NCI-H2081 (cell line): Measurements from ENCODE around the gene TNFRSF14.
"Not testable (repeated sequence)": the region's sequence is repeated elsewhere in the genome, so short reads cannot be mapped to it uniquely, and the experiment has no call there.

Source experiments
- DNase-seq, 2 experiments: peaks; one replicate each; lab custom pipeline; 2025; lab: John Stamatoyannopoulos, UW

The TNFRSF14 gene

DNA sequence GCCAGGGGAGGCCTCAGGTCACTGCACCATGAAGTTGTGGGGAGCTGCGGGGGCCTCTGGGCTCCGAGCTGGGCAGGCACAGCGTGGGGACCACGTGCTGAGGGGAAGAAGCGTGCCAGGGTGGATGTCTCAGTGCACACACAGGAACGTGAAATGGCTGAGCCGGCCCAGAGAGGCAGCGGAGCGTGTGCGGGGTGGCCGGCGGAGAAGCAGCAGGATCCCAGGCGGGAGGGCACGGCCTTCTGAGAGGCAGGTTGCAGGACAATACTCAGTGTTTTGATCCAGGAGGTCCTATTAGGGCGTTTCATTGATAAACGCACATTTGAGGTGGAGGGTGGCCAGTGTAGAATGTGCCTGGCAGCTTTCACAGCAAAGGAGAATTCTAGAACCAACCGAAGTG lies 12.9 kb downstream of the TNFRSF14 start:
- no peak for DNase-seq

DNA sequence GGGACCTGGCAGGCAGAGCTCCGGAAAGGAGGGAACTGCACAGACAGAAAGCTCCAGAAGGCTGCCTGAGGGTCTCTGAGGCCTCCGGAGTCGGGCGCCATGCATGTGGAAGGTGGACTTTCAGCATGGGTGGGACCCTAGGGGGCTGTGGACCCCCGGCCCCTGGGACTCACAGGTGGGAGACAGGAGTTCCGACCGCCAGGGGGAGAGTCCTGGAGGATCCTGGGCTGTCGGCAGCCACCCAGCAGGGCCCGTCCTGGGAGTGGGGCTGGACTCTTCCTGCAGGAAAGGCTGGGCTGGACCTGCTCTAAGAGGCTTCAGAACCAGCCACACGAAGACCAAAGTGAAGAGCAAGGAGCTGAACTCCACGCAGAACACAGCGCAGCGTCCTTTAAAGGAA lies 13.5 kb downstream of the TNFRSF14 start:
- not testable (repeated sequence) for DNase-seq

DNA sequence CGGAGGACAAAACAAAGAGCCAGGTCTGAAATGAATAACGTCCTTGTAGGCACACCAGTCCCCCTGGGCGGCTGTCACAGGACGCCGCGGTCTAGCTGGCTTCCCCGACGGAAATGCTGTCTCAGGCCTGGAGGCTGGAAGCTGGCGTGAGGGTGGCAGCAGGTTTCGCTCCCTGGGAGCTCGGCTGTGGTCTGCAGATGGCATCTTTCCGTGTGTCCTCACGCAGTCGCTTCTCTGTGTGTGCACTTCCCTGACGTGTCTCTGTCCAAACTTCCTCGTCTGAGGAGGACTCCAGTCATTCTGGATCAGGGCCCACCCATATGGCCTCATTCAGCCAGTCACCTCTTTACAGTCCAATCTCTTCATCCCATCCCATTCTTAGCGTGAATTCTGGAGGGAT lies 14.2 kb downstream of the TNFRSF14 start:
- no peak for DNase-seq

DNA sequence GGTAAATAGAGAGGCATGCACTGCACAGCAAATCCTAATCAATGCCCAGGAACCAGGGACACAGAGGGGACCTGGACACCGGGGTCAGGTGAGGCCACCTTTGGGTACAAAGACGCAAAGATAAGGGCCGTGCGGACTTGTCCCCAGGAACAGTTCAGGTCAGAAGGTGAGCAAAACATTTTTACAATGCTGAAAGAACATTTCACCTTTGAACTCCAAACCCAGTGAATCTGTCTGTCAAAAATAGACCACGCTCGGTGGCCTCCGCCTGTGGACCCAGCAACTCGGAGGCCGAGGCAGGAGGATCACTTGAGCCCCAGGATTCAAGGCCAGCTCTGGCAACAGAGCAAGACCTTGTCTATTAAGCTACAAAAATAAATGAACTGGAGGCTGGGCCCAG lies 15.2 kb downstream of the TNFRSF14 start:
- DNase-seq = no peak

DNA sequence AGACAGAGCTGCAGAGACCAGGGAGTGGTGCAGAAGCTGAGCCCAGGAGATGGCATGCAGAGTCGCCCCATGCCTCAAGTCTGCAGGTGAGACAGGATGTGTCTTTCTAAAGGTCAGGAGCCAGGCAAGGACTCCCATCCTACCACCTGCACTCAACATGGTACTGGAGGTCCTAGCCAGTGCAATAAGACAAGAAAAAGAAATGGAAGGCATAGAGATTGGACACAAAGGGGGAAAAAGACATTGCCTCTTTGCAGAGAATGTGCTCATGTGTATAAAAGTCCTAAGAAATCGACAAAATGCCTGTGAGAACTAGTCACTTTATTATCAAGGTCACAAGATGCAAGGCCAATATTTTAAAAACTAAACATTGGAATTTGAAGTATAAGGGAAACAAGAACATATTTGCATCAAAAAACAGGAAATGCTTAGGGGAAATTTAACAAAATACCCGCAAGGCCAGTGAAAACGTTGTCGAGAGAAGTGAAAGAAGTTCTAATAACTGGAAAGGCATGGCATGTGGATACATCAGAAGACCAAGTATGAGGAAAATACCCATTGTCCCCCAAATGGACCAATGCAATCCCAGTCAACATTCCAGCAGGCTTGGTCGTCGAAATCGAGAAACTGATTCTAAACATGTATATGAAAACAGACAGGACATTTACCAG lies 17.2 kb downstream of the TNFRSF14 start:
- DNase-seq = no peak

DNA sequence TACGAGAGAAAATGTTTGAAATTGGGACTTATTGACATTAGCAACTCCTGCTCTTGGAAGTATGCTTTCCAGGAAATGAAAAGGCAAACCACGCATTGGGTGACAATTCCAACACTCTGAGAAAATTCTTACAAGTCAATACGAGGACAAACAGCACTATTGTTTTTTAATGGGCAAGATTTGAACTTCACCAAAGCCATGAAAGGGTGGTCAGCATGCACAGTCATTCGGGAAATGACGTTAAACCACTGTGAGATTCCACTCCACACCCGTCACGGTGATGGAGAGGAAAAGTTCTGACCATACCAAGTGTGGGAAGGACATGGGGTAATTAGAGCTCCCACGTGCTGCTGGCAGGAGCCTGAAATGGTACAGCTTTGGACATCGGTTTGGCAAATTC lies 18.2 kb downstream of the TNFRSF14 start:
- no peak for DNase-seq

DNA sequence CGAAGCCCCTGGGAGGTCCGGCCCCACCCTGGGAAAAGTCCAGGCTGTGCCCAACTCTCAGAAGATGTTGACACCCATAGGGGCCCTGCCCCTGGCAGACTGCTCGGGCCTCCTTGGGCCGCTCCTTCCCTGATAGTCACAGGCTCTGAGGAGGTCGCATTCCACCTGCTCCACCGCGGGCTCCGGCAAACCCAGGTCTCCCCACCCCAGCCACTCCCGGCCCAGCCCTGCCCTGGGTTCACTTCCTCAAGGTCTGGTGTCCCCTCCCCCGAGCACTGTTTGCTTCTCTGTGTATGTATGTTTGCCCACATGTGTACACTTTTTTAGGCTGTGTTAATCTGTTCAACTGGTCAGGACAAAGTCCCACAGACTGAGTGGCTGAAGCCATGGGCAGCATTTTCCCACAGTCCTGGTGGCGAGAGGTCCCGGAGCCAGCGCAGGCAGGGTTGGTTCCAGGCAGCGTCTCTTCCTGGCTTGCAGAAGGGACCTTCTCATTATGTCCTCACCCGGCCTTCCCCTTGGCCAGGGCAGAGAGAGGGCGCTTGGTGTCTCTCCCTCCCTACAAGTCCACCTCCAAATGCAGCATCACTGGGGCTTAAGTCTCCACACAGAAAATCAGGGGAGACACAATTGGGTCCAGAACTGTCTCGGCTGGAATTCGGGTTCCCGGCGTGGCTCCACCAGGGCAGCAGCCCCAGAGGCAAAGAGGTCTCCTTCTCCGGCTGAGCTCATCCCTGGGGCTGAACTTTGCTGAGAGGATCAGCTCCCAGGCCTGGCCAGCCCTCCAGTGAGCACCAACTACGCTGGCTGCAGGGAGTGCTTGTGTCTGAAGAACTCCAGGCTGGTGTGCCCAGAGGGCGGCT lies 19.9 kb downstream of the TNFRSF14 start:
- no peak for DNase-seq

DNA sequence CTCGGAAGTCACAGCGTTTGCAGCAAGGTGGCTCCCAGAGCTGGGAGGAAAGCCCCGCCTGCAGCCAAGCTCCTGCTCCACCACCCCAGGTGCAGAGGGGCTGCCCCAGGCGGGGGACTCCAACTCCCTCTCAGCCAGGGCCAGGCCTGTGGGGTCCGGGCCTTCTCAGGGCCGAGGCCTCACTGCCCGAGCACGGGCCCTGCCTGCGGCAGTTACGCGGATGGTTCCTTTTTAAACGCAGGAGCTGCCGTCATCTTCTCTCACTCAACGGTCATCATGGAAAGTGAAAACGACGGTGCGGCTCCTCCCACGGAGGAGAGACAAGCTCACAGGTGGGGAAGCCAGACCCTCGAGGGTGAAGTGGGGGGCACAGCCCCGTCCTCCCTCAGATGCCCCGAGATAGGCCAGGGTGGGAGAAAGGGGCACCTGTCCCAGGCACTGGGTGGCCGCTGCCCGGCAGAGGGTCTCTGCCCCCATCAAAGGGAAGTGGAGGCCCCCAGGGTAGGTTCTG lies 21.4 kb downstream of the TNFRSF14 start:
- not testable (repeated sequence) for DNase-seq

DNA sequence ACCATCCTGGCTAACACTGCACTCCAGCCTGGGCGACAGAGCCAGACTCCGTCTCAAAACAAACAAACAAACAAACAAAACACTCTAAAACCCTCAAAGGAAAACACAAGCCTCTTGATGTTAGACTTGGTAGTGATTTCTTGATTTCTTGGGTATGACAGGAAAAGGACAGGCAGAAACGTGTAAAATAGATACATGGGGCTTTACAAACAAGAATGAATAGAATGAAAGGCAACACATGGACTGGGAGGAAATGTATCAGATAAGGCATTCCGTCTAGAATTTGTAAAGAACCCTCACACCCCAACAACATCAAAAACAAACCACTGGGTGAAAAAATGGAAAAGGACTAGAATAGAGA lies 22.6 kb downstream of the TNFRSF14 start:
- no peak for DNase-seq

DNA sequence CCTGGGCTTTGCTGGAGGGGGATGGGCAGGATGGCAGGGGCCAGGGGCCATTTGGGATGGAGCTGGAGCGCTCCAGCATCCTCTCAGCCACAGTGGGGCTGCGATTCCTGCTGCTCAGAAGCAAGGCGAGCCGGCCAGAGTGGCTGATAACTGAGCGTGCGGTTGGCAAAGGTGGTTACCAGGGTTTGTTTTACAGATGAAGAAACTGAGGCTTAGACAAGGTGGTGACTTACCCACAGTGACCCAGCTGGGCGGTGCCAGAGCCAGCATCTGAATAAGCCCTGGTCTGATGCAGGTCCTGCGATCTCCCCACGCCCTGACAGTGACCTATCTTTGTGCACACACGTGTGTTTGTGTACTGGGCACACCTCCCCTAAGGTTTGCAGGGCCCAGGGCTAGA lies 24.5 kb downstream of the TNFRSF14 start:
- DNase-seq = no peak

DNA sequence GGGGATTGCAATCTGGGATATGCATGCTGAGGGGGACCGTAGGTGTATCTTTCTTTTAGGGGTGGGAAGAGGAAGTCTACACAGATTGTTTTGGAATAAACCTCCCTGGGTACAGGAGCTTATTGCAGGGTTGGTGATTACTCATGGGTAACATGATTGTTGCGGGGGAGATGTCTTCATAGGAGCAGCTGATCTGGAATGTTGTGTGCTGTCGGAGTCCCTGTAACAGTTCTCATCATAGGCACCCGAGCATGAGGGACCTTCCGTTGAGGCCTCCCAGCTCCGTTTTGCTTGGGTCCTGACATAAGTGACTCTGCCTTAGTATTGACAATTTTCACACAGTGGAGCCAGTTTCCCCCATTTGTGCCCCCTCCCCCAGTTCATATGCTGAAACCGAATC lies 26.2 kb downstream of the TNFRSF14 start:
- no peak for DNase-seq

DNA sequence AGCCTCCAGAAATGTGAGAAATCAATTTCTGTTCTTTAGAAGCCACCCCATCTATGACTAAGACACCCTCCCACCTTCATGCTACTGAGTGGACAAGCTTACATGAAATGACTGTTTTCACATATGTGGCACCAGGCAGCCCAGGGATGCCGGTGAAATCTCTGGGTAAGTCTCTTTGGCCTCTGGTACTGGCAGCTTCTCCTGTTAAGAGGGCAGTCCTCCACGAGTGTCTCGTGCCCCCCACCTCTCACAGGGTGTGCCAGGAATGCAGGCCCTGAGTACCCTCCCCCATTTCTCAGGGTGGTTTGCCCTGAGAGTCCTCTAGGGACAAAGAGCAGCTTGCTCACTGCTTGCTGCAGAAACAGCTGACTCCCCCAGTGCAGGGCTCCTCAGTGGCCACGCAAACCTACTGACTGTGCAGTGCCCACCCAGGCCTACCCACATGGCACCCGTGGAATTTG lies 27.2 kb downstream of the TNFRSF14 start:
- DNase-seq = no peak

DNA sequence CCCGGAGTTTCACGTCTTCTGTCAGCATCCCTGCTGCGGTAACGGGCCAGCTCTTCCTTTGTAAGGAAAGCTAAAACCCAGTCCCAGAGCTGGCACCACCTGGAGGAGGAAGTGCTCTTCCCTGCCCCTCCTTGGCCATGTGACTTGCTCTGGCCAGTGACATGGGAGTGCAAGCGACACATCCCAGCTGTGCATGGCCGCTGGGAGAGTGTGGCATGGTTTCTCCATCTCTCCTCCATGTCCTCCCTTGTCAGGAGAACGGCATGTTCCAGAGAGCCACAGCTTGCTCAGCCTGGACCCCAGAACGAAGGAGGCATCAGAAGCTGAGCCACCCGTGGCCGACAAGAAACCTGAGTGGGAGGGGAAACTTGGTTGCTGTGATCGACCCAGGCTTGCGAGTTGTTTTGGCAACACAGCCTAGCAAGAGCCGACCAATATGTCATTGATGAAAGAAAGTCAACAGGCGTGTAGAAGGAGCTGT lies 27.7 kb downstream of the TNFRSF14 start:
- peak; percentile 41 to 54 for DNase-seq

DNA sequence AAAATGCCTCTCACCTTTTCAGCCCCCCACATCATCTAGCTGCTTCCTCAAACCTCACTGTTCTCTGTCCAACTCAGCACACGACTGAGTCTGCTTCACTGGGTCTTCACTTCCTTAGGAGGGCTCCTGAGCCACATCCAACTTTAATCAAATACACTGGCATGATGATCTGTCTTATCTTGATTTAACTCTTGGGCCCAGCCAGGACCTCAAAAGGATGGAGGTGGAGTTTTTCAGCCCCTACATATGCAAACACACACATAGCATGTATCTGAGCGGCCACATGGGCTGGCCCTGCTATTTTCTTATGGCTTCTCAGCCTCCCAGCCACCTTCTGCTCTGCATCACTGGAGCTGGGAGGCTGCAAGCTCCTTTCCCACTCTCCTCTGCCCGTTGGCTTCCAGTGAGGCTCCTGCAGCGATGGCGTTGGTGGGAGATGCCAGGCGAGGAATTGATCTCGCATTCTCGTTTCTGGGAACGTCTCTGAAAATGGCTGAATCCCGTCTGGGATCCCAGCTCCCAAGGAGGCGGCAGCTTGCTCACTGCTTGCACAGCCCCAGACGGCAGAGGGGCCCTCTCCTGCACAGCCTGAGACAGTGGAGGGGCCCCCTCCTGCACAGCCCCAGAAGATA lies 28.6 kb downstream of the TNFRSF14 start:
- no peak for DNase-seq

DNA sequence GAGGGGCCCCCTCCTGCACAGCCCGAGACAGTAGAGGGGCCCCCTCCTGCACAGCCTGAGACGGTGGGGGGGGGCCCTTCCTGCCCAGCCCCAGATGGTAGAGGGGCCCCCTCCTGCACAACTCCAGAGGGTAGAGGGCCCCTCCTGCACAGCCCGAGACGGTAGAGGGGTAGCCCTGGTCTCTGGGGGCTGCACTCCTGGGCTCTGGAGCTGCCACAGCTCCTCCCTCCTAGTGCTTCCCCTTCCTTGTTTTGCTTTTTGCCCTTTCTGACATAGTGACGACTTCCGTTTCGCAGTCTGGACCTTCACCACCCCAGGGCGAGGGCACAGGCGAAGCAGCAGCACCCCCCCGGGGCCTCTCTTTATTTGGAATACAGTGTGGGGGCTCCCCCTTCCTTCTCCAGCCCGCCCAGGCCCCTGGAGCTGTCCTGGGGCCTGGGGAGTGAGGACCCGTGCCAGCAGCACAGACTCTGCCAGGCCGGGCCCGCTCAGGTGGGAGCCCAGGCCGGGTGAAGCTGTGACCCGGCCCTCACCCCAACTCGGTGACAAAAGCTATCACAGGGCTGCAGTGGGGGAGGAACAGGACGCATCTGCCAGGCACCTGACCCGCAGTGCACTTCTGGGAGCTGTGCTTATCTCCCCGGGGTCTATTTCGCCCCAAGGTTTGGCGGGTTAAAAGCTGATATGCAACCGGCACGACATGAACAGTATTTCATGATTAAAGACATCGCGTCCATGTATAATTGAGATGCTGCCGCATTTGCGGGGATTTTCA lies 29.3 kb downstream of the TNFRSF14 start:
- peak in 1 of 2 experiments; percentile 56 for DNase-seq

DNA sequence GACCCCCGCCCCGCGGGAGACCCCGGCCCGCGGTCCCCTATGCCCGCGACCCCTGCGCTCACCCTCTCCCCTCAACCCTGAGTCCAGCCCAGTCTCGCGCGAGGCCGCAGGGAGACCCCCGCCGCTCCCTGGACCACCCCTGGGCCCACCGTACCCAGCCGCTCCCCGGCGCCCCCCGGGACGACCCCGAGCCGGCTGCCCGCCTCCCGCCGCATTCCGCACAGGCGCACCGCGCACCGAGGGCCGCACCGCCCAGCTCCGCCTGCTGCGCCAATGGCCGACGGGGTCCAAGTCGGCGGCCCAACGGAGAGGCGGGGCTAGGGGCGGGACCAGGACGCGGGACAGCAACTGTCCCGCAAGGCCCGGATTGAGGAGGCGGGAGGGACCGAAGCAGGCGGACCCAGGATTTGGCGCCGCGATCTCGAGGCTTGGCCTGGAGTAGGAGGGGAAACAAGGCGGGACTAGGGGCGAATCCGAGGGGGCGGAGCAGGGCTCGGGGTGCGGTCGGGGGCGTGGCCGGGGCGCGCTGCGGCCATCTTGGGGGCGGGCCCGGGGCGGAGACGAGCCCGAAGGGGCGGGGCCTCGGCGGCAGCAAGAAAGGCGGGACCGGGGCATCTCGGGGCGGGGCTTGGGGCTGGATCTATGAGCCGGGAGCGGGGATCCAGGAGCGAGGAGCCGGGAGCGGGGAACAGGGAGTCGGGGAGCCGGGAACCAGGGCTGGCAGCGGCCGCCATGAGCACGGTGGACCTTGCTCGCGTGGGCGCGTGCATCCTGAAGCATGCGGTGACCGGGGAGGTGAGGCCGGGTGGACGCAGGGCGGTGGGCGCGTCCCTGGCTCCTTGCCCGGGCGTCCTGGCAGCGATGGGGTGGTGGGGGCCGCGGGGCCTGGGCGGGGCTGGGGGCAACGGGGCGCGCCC lies 30.2 kb downstream of the TNFRSF14 start, which contains the start of gene PRXL2B:
PRXL2B (plus strand) TSS at position 624 of the 917 bp plus-strand sequence; CDS start at position 733, 109 bp downstream.
- peak; percentile 94 to 96 for DNase-seq

DNA sequence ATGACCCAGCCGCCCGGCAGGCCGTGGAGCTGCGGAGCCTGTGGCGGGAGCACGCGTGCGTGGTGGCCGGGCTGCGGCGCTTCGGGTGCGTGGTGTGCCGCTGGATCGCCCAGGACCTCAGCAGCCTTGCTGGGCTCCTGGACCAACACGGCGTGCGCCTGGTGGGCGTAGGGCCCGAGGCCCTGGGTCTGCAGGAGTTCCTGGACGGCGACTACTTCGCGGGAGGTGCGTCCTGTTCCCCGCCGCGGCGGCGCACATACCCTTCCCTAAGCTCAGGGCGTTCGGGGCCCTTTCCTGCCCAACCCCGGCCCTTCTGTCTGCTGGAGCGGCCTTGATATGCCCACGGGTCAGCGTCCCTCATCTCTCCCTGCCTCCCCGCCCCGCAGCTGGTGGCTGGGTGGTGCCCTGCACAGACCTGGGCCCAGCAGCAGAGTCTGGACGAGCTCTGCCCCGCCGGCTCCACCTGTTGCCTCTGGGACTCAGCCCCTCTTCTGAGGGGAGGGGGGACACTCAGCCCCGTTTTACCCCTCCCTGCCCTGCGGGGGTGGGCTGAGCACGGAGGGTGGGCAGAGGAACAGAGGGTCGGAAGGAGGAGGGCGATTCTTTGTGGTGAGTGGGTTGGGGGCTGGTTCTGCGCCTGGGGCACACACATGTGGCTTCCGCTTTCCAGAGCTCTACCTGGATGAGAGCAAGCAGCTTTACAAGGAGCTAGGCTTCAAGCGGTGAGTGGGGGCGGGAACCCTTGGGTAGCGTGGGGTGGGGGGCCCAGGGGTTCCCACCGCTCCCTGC lies 31.1 kb downstream of the TNFRSF14 start:
- DNase-seq = no peak

DNA sequence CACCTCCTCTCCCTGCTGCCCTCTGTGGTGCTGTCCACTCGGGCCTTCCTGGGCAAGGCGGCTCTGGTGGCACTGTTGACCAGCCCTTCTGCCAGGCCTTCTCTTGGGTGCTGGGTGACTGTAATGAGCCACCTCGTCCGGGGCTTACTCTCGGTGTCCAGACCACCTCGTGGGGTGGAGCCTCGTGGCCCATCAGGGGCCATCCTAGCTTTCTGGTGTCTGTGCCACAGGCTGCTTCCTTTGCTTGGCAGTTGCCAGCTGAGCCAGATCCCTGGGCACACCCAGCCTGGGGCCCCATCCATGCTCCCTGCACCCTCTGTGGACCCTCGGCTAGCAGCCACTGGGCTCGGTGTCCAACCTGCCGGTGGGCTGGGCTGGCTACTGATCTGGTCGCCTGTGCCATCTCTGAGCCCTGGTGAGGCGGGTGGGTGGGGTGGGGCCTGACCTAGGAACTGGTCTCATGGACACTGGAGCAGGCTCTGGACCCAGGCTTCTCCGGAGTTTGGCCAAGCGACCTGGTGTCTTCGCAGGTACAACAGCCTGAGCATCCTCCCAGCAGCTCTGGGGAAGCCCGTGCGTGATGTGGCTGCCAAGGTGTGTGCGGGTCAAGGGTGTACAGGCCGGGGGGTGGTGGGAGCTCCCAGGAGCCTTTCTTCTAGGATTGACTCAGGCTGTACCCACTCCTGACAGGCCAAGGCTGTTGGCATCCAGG lies 31.8 kb downstream of the TNFRSF14 start:
- no peak for DNase-seq
